ENCODE measurements around the gene CCDC137.

DNA sequence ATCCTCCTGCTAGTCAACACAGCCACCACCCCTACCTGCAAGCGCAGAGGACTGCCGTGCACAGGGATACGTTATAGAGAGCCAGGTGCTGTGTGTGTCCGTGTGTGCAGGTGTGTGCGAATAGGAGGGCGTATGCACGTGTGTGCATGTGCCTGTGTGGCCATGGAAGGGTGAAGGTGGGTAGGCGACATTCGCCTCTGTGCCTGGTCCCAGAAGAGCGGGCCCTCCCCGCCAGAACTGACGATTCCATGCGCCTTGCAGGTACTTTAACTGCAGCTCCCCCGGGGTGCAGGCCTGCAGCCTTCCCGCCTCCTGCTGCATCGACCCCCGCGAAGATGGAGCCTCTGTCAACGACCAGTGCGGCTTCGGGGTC, 18.9 kb upstream of the CCDC137 start:
- TF ChIP-seq EP300 (IDR thresholded peaks at IDR 0.05) (no peak), POLR2A (IDR thresholded peaks at IDR 0.05) (no peak)
- TF ChIP-seq, protein P1, sequence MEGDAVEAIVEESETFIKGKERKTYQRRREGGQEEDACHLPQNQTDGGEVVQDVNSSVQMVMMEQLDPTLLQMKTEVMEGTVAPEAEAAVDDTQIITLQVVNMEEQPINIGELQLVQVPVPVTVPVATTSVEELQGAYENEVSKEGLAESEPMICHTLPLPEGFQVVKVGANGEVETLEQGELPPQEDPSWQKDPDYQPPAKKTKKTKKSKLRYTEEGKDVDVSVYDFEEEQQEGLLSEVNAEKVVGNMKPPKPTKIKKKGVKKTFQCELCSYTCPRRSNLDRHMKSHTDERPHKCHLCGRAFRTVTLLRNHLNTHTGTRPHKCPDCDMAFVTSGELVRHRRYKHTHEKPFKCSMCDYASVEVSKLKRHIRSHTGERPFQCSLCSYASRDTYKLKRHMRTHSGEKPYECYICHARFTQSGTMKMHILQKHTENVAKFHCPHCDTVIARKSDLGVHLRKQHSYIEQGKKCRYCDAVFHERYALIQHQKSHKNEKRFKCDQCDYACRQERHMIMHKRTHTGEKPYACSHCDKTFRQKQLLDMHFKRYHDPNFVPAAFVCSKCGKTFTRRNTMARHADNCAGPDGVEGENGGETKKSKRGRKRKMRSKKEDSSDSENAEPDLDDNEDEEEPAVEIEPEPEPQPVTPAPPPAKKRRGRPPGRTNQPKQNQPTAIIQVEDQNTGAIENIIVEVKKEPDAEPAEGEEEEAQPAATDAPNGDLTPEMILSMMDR (IDR thresholded peaks at IDR 0.05): no peak
